ENCODE measurements around the gene NINJ2. TPM values are rescaled to one million over a fixed set of nuclear protein-coding genes. Genes with fewer than 3 reads are reported as not detected.

The NINJ2 gene
- total RNA-seq, 1 donor from 2014 or later: 0.69 TPM

GRCh38 chr12:565589-566105 is 97.6 kb downstream of the NINJ2 start:
- Mint-ChIP-seq H3K4me1 (peaks cover 4% of the 10 kb centered on the region), H3K9me3 (no peaks in the 10 kb centered on the region), H3K4me3 (no peak overlapping the region), H3K27ac (no peak overlapping the region), H3K27me3 (ENCODE audit: low read depth) (peaks cover 4% of the 10 kb centered on the region), H3K36me3 (no peaks in the 10 kb centered on the region)
- TF ChIP-seq CTCF (IDR thresholded peaks at IDR 0.05; ENCODE audit: unreplicated experiment): no peak
- no peak for DNase-seq (ENCODE audit: low spot score in 2 of 2, unreplicated experiment in 2 of 2)

GRCh38 chr12:565161-565560 is 98.1 kb downstream of the NINJ2 start:
- H3K4me3 Mint-ChIP-seq: no peak overlapping the region
- peaks cover 4% of the 10 kb centered on the region for H3K4me1 Mint-ChIP-seq
- no peak for DNase-seq (ENCODE audit: low spot score in 2 of 2, unreplicated experiment in 2 of 2)
- no peak overlapping the region for H3K27ac Mint-ChIP-seq
- H3K9me3 Mint-ChIP-seq: no peaks in the 10 kb centered on the region
- TF ChIP-seq CTCF (IDR thresholded peaks at IDR 0.05; ENCODE audit: unreplicated experiment): no peak
- H3K27me3 Mint-ChIP-seq (ENCODE audit: low read depth): peaks cover 6% of the 10 kb centered on the region
- no peaks in the 10 kb centered on the region for H3K36me3 Mint-ChIP-seq

- Mint-ChIP-seq H3K4me3 (no peak overlapping the region), H3K27ac (no peak overlapping the region), H3K4me1 (no peaks in the 10 kb centered on the region), H3K9me3 (no peaks in the 10 kb centered on the region), H3K36me3 (no peaks in the 10 kb centered on the region), H3K27me3 (ENCODE audit: low read depth) (peaks cover 15% of the 10 kb centered on the region)
- TF ChIP-seq CTCF (IDR thresholded peaks at IDR 0.05; ENCODE audit: unreplicated experiment): no peak
- no peak for DNase-seq (ENCODE audit: low spot score in 2 of 2, unreplicated experiment in 2 of 2)
Measured at GRCh38 chr12:563787-564298, 99.4 kb downstream of the NINJ2 start.

GRCh38 chr12:563250-563781 is 99.9 kb downstream of the NINJ2 start:
- no peaks in the 10 kb centered on the region for H3K9me3 Mint-ChIP-seq
- TF ChIP-seq CTCF (IDR thresholded peaks at IDR 0.05; ENCODE audit: unreplicated experiment): no peak

DNA sequence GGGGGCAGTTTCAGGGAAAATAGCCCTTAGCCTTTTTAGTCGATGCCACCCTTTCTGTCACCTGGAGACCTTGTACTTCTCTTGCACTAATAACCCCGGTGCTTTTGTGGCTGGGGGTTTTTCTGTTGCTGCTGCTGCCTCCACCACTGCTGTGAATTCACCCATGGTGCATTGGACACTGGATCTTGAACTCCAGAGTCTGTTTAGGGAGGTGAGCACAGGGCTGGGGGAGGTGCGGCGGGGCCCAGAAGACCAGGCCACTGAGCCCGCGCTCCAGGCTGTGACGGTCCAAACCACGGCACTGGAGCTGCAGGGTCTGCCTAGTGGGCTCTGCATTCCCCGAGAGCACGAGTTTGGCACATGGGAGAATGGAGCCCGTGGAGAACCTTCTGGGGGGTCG is 100.6 kb downstream of the NINJ2 start:
- DNase-seq (ENCODE audit: low spot score in 2 of 2, unreplicated experiment in 2 of 2): no peak
- Mint-ChIP-seq H3K9me3 (no peaks in the 10 kb centered on the region), H3K36me3 (no peaks in the 10 kb centered on the region), H3K4me3 (no peak overlapping the region), H3K4me1 (no peaks in the 10 kb centered on the region), H3K27me3 (ENCODE audit: low read depth) (peaks cover 15% of the 10 kb centered on the region), H3K27ac (no peak overlapping the region)
- no peak for TF ChIP-seq CTCF (IDR thresholded peaks at IDR 0.05; ENCODE audit: unreplicated experiment)

More at GRCh38 chr12:563250-563781, 99.9 kb downstream of the NINJ2 start:
- DNase-seq (ENCODE audit: low spot score in 2 of 2, unreplicated experiment in 2 of 2): no peak
- H3K27me3 Mint-ChIP-seq (ENCODE audit: low read depth): peaks cover 16% of the 10 kb centered on the region
- no peak overlapping the region for H3K27ac Mint-ChIP-seq
- H3K4me1 Mint-ChIP-seq: no peaks in the 10 kb centered on the region
- H3K36me3 Mint-ChIP-seq: no peaks in the 10 kb centered on the region
- no peak overlapping the region for H3K4me3 Mint-ChIP-seq

All from mesothelial cell of epicardium (in vitro differentiated cells).